ENCODE results near the gene CNTNAP3.
"Not testable (repeated sequence)": the region's sequence is repeated elsewhere in the genome, so short reads cannot be mapped to it uniquely, and the experiment has no call there.

Gene CNTNAP3

GRCh38 chr9:39287980-39288379, at the start of gene CNTNAP3:
Gene CNTNAP3 (minus strand): TSS chr9:39288167. CDS start chr9:39288064, 103 bp downstream.
- DNase-seq (ENCODE audit: low read depth): not testable (repeated sequence)

DNA sequence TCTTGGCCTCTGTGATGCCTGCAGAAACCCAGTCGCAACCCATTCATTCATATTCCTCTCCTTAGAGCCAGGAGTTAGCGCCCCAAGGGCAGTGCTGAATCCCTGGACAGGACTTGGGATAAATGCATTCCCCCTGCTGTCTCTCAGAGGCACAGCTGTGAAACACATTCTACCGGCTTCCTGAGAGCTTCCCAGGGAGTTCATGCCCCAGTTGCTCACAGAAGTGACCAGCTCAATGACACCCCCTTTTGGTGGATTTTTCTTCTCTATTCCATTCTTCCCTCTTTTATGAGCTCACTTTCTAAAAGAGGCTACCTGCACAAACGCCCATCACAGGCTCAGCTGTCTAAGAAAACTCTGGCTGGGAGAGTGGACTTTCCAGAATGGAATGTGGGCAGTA, 8.0 kb downstream of the CNTNAP3 start:
- not testable (repeated sequence) for DNase-seq (ENCODE audit: low read depth)

- not testable (repeated sequence) for DNase-seq (ENCODE audit: low read depth)
Measured at GRCh38 chr9:39242513-39242912, 45.5 kb downstream of the CNTNAP3 start.

DNA sequence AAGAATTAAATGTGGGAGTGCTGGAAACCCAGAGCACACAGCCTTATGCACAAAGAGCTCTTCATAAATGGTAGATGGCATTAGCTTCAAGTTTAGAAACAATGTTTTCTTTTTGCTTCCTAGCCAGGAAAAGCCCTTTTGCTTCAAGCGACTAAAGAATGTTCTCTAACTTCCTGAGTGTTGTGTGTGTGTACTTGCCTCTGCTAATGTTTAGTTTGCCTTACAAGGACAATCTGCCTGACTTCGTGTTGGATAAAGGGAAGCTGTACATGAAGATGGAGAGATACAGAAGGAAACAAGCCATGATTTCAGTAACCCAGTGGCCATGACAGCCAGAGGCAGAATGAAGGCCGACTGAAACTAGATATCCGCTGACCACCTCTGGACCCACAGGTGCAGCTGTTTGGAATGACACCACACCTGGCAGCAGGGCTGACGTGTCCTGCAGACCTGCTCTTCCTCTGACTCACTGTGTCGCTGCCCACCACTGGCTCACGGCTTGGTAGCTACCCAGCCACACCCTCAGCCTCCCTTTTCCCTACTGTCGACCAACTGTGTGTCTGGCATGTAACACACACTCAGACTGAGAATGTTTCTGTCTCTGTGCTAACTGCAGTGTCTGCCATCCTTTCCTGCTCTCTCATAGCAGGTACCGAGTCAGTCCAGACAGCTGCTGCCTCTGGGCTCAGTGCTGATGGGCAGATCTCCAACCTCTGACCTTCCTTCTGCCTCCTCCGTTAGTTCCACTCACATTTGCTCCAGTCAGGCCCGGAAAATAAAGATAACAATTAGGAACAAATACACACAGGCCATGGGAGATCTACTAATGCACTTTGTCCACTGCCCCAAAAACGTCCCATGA, 55.6 kb downstream of the CNTNAP3 start:
- not testable (repeated sequence) for DNase-seq (ENCODE audit: low read depth)

- DNase-seq (ENCODE audit: low read depth): not testable (repeated sequence)
Measured at GRCh38 chr9:39215976-39216375, 72.0 kb downstream of the CNTNAP3 start.

- not testable (repeated sequence) for DNase-seq (ENCODE audit: low read depth)
Measured at GRCh38 chr9:39209773-39210172, 78.2 kb downstream of the CNTNAP3 start.

GRCh38 chr9:39206643-39207042, 81.3 kb downstream of the CNTNAP3 start:
- DNase-seq (ENCODE audit: low read depth): not testable (repeated sequence)

DNA sequence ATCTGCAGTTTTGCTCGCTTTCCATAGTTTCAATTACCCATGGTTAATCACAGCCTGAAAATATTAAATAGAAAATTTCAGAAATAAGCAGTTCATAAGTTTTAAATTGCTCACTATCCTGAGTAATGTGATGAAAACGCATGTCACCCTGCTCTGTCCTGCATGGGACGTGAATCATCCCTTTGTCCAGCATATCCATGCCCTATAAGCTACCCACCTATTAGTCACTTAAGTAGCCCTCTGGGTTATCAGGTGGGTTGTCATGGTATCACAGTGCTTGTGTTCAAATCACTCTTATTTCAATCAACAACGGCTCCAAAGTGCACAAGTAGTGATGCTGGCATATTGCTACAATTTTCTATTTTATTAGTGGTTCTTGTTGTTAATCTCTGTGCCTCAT, 82.1 kb downstream of the CNTNAP3 start:
- not testable (repeated sequence) for DNase-seq (ENCODE audit: low read depth)

DNA sequence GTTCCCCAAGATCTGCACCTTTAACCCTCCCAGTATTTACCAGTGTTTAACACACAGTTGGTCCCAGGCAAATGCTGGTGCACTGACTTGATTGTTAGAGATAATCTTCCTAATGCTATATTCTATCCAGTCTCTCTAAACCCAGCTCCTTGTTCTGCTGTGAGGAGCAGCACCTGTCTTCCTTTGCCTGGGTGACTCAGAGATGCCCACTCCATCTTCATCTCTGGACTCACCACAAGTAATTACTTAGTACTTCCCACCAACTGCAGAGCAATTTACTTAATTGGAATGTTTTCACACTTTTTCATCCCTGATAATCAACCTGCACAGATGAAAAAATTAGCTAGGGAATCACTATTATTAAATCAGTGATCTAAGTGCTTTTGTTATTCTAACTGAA, 87.6 kb downstream of the CNTNAP3 start:
- DNase-seq (ENCODE audit: low read depth): not testable (repeated sequence)

GRCh38 chr9:39198000-39198709, 89.8 kb downstream of the CNTNAP3 start:
- not testable (repeated sequence) for DNase-seq (ENCODE audit: low read depth)

DNA sequence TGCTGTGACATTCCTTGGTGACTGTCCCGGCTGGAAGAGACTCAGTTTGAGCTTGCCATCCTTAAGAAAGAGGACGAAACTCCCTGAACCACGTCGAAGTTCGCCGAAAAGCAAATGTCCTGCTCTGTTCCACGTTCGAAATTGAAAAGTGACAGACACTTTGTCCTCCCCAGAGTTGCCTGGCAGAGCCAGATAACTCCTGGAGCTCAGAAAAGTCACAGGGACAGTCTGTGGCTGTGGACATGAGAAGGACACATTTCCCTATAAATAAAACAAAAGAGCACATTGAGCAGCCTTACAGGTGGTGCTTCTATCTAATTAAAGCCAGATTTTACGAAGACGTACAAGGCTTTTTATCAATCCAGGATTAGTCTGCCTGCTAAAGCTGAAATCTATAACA, 116.6 kb downstream of the CNTNAP3 start:
- DNase-seq (ENCODE audit: low read depth): not testable (repeated sequence)

GRCh38 chr9:39157714-39158113, 130.3 kb downstream of the CNTNAP3 start:
- DNase-seq (ENCODE audit: low read depth): not testable (repeated sequence)

DNA sequence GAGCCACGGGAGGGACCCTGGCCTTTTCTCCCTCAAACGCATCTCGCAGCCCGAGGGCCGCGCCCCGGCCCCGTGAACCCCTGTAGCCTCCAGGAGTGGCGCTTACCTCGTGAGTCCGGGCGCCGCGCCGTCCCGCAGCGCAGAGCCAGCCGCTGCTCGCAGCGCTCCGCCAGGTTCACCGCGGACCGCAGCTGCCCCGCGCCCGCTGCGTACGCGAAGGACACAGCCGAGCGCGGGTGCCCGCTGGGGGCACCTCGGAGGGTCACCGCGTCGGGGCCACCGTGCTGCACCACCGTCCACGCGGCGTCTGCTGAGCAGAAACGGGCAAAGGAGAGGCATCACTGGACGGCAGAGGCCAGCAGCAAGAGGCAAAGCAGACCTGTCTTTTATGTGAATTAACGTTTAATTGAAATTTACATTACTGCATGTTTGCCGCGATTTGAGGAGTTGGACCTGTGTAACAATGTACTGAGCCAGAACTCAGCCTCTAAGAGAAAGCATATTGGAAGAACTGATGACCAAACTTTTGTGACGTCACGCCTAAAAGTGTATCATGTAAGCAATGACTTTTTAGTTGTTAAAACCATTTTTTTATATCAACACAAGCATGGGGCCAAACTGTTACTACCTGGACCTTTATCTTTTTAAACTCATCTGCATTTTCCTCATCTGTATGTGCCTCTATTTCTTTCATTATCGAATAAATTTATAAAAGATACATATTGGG, 155.0 kb downstream of the CNTNAP3 start:
- DNase-seq (ENCODE audit: low read depth): not testable (repeated sequence)

GRCh38 chr9:39121401-39121800, 166.6 kb downstream of the CNTNAP3 start:
- not testable (repeated sequence) for DNase-seq (ENCODE audit: low read depth)

GRCh38 chr9:39111746-39112145, 176.2 kb downstream of the CNTNAP3 start:
- DNase-seq (ENCODE audit: low read depth): not testable (repeated sequence)

- no peak for DNase-seq (ENCODE audit: low read depth)
Measured at GRCh38 chr9:39108145-39108544, 179.8 kb downstream of the CNTNAP3 start.

DNA sequence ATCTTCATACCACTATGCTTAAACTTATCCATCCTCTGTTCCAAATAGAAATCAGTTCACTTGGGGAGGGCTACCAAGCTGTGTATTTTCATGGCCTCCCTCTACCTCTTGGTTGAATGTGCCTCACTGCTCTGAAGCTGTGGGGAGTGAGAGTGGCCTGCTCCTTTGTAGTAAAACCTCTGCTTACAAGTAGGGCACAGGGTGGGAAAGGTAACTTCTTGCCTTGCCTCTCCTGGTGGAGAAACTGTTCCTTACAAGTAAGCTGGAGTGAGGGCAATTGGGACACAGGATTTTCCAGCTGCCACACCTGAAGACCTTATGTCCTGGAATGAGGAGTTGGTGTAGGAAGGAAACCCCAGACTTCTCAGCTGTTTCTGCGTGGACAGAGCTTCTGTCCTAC, 190.8 kb downstream of the CNTNAP3 start:
- not testable (repeated sequence) for DNase-seq (ENCODE audit: low read depth)

GRCh38 chr9:39085311-39085710, 202.7 kb downstream of the CNTNAP3 start:
- not testable (repeated sequence) for DNase-seq (ENCODE audit: low read depth)

- DNase-seq (ENCODE audit: low read depth): not testable (repeated sequence)
Measured at GRCh38 chr9:39082574-39082973, 205.4 kb downstream of the CNTNAP3 start.

GRCh38 chr9:39080081-39080480, 207.9 kb downstream of the CNTNAP3 start:
- DNase-seq (ENCODE audit: low read depth): not testable (repeated sequence)

- DNase-seq (ENCODE audit: low read depth): not testable (repeated sequence)
Measured at GRCh38 chr9:39078621-39079256, 209.2 kb downstream of the CNTNAP3 start.

DNA sequence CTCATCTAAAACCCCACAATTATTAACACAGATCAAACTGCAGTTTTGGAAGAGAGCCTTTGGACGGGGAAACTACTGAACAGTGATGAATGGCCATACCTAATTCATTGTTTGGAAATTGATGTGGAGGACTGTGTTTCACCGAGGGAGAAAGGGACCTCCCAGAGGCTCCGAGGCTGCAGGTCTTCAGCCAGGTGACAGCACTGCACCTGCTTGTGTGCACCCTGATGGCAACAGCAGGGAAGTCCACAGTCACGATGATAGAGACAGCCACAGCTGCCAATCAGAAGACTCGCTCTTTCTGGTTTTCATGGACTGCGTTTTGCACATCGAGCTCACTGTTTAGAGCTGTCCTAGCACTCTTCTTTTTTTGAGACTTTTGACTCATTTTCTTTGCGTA, 214.4 kb downstream of the CNTNAP3 start:
- DNase-seq (ENCODE audit: low read depth): not testable (repeated sequence)
